GM04504 (cell line): ENCODE measurements around the gene EN1.

Experiments
- DNase-seq: peaks from one replicate; pipeline ENCODE4 v3.0.0-alpha.2; 2012; ENCODE audit warnings: low read depth

The EN1 gene

DNA sequence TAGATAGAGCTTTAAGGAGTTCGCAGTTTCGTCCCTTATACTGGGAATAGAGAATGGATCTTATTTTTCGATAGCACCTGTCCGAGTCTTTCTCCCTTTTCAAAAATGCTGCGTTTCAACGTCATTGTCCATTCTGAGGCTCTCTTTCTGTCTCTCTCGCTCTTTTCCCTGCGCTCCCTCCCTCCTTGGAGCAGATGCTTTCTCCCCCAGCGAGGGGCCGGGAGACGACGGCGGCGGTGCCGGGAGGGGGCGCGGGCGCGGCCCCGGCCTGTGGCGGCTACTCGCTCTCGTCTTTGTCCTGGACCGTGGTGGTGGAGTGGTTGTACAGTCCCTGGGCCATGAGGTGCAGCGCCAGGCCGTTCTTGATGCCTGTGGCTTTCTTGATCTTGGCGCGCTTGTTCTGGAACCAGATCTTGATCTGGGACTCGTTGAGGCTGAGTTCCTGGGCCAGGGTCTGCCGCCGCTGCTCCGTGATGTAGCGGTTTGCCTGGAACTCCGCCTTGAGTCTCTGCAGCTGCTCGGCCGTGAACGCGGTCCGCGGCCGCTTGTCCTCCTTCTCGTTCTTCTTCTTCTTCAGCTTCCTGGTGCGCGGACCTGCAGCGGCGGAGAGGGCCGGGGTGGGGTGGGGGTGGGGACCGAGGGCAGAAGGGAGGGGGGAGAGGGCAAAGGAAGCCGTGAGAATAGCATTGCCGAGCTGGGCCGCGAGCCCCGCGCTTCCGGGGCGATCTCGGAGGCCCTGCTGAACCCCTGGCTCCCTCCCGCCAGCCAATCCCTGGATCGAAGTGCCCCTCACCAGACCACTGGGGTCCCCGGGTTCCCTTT is 4.6 kb downstream of the EN1 start:
- DNase-seq, result no peak

DNA sequence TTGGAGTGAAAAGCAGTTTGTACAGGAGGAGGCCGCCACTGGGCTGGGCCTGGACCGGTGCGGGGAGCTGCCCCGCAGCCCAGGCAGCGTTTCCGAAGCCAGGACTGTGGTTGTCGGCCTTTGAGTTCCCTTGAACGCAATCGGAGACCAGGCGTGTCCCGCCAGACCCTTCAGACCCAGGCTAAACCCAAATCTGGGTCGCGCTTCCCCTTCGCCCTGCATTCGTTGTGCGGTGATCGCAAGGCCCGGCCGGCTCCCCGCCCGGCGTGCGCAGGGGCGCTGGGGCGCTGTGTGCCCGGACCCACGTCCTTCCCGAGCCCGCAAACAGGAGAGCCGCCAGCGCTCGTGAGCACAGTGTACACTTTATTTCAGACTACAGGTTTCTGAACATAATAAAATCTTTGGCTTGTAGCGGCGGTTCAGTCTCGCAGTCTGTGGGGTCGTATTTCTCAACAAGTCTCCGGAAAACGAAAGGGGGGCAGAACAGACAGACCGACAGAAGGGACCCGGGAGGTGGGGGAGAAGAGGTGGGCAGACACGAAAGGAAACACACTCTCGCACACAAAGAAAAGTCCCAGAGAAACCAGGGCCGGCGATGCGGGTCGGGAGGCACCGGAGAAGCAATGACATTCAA is 5.5 kb downstream of the EN1 start:
- no peak for DNase-seq

DNA sequence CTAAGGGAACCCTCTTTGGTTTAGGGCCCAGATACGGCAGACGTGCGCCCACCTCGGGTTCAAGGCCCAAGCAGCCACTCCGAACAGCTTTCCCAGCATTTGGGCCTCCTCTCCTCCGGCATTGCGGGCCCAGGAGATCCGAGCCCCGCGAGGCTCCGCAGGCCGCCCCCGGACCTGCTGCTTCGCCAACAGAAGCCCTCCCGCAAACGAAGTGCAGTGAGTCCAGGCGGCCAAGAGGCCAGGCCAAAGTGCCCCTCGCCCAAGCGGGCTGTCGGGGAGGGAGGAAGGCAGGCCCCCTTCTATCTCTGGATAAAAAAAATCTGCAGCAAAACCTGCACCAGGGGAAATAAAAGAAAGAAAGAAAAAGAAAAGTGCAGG is 6.0 kb downstream of the EN1 start:
- no peak for DNase-seq

DNA sequence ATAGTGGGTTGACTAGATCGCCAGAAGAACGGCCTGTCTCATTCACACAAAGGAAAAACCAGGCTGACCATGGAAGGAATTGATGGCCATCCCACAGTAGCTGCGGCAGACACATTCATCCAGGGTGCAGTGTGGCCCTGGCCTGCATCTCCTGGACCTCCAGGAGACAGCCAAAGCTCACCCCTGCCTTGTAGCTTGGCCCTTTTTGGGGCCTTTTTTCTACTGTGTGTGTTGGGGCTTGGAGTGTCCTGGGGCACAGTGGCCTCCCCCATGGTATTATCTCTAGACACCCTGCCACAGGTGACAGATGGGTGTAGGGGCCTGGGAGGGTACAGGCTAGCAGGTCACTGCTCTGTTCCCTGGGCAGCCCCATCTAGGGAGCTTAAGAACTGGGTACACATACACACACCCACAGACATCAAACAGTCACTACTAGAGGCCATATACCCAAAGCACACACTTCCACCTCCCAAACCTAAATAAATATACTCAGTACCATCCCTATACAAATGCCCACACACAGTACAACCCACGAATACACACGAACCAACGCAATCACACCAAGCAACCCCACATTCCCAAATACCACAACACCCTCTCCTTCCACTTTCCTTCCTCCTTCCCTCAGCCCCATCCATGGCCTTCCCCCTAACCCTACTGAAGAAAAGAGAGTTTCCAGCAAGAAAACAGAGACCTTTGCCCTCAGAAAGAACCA is 8.6 kb downstream of the EN1 start:
- no peak for DNase-seq

DNA sequence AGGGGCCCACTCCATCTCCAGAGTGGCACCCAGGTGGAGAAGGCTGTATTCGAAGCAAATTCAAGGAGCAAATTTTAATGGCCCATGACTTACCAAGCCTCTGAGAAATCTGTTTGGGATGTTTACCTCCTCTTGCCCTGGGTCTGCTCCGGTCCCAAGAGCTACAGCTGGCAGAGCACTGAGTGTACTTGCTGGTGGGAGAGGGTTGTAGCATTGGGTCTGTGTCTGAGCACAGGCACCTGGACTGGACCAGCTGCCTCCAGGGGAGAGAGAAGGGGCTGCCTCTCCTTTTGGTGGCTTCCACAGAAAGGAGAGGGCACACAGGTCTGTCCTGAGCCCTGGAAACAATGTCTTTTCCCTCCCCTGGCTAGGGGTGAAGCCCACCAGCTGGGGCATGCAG is 9.8 kb downstream of the EN1 start:
- DNase-seq, result no peak

DNA sequence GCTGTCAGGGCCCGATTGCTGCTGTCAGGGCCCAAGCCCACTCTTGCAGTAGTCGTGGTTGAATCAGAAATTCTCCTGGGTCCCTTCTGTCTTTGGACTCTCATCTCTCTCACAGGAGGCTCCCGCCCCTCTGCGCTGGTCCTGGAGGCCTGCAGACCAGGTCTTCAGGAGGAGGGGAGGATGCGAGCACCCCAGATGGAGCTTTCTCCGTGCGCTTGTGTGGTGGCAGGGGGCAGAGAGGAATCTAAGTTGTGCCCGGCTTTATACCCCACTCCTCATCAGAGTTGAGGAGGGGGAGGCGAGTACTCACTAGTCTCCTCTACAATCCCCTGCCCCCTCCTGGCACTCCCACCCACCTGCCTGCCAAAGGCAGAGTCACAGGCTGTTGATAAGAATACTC is 10.4 kb downstream of the EN1 start:
- no peak for DNase-seq

DNA sequence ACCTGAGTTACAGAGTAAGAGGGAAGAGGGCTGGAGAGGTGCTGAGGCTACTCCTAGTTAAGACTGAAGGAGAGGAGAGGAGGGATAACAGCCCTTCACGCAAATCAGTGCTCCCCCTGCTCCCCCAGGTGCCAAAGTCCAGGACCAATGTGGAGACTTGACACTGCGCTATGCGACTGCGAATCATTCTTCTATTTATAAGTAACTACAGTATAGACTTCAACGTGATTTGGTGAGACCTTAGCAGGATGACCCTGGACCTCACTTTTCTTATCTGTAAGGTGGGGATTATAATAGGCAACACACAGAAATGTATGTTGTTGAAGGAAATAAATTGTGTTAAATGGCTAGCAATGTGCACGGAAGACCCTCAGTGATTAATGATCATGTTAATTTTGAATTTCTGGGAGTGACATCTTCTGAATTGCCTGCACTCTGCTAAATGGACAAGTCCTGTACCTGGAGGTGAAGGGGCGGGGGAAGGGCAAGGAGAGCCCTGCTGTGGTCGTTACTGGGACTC is 11.0 kb downstream of the EN1 start:
- DNase-seq, result no peak

DNA sequence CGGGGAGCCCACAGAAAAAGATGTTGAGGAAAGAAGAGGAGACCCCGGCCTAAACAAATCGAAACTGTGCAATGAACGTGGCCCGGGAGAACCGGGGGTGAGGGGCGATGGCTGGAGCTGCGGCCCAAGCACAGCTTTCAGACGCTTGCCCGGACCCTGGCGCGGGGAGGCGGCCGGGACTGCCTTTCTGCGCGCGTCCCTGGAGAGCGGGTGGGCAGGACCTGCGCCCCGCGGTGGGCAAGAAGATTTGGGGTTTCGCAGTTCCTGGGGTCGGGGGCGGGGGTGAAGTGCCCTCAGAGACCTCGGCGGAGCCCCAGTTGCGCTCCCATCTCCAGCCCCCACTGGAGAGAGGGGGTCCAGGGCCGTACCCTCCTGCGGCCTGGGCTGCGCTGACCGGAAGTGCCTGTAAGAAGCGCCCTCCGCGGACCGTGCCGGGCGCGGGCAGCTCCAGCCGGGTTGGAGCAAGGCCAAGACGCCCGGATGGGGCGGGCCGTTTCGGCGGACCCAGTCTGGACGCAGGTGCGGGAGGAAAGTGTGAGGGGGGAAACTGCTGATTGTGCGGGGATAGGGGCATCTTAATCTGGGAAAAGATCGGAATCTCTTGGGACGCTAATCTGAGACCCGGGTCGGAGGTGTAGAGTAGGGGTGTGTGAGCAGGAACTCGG is 11.6 kb downstream of the EN1 start:
- DNase-seq, result no peak

DNA sequence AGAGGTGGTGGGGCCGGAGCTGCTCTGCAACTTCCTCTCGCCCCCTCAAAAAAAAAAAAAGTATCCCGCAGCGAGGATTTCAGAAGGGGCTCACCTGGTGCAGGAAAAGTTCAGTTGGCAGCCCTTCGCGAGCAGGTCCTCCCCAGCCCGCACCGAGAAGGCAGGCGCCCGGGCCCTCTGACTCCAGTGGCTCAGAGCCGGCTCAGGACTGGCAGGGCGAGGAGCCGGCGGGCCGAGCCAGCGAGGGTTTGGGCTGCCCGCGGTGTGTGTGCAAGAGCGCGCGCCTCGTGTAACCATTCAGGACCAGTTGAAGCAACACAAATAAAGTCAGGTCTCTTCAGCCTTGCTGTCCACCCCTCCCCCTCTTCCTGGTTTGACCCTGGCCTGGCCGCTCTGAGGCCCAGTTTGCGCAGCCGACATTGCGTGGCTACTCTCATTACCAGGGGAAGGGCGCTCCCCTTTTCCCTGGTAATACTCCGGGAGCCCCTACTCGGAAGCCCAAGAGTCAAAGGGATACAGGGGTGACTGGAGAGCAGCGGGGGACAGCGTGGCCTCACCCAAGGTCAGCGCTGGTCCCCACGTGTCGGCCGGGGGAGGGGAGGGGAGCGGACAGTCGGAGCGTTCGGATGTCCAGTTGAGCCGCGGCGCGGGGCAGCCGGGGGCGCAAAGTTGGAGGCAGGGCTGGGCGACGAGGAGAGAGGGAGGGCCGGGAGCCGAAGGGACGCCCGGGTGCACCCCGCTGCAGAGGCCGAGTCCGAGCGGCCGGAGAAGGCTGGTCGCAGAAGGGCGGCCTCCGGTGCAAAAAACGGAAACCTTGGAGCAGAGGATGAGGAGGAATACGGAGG is 12.3 kb downstream of the EN1 start:
- no peak for DNase-seq

DNA sequence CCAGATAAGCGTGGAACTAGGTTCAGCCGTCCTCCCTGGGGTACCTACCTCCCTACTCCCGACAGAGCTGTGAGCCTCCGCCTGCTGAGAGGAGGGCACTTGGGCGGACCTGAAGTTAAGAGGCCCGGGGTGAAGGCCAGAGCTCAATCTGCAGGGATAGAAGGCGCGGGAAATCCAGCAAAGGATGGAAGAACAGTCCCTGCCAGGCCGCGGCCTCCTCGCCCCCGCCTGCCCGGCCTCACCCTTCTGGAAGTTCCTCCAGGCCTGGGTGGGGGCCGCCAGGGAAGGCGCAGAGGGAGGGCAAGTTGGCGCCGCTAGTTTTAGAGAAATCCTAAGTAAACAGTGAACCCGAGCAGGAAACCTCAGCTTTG is 13.0 kb downstream of the EN1 start:
- DNase-seq, result no peak

DNA sequence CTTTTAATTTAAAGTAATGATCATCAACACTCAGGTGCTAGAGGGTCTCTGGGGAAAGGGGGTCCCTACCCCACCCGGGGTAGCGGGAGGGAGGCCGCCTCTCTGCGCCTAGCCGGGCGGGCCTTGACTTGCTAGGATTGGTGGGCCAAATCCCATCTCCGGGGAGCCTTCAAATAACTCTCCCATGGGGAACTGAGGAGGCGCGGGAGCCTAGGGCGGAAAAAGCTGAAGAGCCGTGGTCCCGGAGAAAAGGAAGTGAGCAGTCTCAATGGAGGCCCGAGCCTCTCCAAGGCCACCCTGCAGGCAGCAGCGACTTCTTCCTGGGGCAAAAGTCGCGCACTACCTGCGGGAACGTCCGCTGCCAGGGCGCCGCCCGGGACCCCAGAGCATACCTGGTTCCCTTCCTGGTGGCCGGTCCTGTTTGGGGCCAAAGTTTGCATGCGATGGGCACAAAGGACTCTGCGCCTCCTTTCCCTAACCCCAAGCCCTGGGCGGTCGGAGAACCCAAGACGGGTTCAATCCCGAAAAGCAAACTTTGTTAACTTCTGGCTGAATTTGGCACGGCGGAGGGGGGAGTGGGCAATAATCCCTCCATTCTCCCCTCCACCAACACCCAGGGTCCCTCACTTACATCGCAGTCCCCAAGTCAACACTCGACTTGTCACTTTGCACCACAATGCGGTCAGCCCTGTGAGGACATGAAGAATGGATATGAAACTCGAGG is 13.6 kb downstream of the EN1 start:
- DNase-seq, result no peak

DNA sequence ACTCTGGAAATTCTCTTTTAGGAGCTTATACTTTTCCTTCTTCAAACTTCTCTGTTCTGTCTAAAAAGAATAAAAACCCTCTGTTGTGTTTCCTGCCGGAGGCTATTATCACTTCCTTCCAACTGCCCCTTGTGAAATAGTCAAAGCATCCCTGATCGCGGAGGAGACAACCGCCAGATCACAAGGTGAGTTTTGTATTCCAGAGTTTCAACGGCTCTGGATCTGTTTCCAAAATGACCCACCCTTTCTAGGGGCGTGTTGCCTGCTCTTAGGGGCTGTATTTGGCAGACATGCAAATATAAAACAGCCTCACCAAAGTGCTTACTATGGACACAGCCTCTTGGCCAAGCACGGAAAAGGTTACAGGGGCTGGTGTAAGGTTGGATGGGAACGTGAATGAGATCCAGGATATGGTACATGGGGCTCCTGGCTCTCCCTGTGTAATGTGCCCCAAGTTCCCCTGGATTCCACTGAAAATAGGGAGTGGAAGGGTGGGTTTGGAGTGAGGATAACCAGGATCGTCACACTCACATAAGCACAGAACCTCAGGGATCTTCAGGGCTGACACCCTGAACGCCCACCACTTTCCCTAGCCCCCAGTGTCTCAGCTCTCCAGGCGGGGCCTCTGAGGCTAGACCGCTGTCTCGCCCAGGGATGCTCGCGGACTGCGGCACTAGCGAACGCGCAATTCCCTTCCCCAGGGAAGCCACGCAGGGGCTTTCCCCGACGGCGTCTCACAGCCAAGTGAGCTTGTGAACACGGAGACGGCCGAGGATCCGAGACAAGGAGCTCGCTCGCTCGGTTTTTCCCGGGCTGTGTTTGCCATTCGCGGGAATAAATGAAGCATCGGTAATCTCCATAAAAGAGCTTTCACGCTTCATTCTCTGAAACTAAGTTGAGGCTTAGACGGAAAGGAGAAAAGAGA is 14.4 kb downstream of the EN1 start:
- no peak for DNase-seq

DNA sequence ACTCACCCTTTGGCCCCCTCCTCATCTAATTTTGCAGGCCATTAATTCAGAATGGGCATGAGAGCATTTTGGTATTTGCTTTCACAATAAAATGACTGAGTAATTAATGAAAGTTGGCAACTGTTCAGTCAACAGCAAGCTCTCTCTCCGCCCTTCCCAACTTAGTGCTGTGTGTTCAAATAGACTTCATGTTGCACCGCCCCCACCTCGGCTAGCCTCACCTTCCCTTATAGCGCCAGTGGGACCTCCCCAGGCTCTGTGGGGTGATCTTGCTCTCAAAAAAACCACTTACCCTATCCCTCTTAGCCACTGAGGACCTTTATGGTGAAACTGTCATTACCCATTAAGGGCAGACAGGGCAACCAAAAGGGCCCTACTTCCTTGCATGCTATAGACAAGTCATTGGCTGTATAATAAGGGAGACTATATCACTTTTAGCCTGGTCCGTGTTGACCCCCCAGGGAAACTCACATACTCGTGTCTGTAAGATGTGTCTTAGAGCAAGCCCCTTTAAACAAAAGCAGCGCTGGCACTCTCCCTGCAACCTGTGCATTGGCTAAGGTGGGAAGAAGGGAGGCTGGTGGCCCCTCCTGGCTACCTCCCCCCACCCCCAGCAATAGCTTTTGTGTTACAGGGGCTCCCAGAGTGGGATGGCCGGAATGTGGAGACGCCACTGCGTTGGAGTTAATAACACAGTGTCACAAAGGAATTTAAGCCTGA is 15.2 kb downstream of the EN1 start:
- no peak for DNase-seq

DNA sequence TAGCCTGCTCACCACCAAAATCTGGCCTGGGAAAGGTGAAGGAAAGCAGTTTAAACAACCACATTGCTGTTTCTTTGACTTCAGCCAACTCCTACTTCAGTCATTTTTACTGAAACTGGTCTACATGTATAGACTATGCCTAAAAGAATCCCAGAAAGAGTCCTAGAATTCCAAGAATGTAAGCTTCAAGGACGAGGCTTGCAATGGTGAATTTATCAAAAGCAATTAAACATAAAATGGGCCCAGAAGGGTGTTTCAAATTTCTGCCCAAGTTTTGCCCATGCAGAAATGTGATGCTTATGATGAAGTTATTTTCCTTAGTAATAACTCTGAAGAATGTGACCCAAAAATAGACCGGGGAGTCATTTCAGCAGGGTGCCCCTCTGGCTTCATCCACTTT is 16.6 kb downstream of the EN1 start:
- DNase-seq, result no peak

DNA sequence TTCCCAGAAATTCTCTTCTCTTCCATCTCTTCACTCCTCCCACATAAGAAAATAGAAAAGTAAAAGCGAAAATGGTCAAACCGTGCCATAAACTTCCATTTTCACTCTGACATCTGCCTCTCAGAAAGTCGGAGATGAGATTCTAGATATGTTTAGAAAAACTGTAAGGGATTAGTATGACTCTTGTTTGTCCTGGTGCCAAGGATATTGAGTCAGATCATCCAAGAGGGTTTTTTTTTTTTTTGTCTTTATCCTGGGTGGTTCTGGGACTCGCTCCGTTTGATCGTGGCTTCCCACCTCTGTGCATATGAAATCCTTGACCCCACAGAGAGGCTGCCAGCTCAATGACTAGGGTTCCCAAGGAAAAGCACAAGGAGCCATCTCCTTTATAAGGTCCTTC is 17.3 kb downstream of the EN1 start:
- no peak for DNase-seq

DNA sequence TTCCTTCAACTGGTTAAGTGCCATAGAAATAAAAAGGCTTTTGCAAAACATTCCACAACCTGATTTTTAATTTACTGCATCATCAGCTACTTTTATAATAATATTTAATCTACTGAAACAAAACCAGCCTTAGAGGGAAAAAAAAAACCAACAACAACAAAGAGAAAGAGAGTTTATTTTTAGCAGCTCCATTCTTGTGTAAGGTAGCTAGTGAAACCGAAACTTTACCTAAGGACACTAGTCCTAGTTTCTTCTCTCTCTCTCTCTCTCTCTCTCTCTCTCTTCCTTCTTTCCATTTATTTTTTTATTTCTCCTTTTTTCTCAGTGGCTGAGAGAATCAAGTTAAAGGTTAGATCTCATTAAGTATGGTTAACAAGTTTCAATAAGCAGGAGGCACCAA is 21.4 kb downstream of the EN1 start:
- DNase-seq, result no peak

DNA sequence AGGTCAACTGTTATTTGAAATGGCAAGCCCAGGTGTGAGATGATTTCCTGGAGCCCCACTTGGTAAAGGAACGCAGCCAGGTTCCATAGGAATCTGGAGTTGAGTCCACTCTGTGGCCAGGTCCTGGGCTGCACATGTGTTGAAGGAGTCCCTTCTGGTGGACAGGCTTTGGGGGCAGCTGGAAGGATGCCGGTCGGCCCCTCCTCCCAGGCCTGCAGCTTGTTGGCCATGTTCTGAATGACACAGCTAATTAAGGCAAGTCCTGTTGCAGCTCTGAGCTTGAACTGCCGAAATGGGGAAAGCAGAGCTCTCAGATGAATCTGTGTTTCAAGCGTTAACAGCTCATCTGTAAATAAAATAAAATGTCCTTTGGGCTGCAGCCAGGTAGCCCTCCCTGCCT is 23.8 kb downstream of the EN1 start:
- no peak for DNase-seq

DNA sequence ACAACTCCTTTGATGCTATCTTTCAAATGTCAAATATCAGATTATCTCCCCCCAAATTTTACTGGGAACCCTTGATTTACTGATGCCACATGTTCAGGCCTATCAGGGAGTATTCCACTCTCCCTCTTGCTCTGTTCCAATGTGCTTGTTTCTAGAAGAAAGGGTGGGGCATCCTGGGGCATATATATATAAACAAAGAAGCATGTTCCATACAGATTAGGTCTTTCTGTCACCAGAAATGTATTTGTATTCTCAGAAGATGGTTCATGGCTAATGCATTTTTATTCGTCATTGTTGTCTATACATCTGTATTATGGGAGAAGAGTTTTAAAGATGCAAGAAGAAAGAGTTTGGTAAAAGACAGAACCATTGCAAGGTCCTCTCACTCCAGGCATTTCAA is 24.9 kb downstream of the EN1 start:
- DNase-seq, result no peak

DNA sequence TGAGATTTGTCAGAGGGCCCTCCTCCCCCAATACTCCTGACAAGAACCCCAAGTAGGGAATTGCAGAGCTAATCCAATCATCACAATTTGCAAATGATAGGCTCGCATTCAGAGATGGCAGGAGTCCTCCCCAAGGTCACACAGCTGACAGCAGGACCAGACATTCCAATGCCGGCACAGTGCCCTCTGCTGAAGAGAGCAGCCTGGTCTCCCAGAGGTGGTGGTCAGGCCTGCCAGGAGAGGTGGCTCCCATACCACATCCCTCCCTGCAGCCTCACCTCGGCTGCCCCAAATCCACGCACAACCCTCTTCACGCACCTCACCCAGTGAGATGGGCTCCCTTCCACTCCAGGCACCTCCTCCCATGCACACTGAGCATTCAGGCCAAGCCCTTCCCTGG is 25.4 kb downstream of the EN1 start:
- DNase-seq, result no peak
